ENCODE data around the gene SPATA1. TPM values are rescaled to one million over a fixed set of nuclear protein-coding genes. Genes with fewer than 3 reads are reported as not detected.

SPATA1 gene
- total and polyA plus RNA-seq, 9 of the 15 experiments (the other 6 are each of a cell fraction or from before 2014, with no cell fraction given) = 0.79 to 2.9 (median 1.5) TPM

GRCh38 chr1:84481317-84481716 is 24.9 kb upstream of the SPATA1 start (continued):
- TF ChIP-seq, protein P1, sequence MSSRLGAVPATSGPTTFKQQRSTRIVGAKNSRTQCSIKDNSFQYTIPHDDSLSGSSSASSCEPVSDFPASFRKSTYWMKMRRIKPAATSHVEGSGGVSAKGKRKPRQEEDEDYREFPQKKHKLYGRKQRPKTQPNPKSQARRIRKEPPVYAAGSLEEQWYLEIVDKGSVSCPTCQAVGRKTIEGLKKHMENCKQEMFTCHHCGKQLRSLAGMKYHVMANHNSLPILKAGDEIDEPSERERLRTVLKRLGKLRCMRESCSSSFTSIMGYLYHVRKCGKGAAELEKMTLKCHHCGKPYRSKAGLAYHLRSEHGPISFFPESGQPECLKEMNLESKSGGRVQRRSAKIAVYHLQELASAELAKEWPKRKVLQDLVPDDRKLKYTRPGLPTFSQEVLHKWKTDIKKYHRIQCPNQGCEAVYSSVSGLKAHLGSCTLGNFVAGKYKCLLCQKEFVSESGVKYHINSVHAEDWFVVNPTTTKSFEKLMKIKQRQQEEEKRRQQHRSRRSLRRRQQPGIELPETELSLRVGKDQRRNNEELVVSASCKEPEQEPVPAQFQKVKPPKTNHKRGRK (tag; IDR thresholded peaks at IDR 0.05) = no peak
- TF ChIP-seq ZFP91 (CRISPR knock-in tag; IDR thresholded peaks at IDR 0.05) (no peak), HMGN3 (IDR thresholded peaks at IDR 0.05; ENCODE audit: borderline replicate concordance, extremely low read depth, insufficient read length, low read depth, low read length) (no peak), ZEB2 (IDR thresholded peaks at IDR 0.05) (no peak), OTX1 (CRISPR knock-in tag; IDR thresholded peaks at IDR 0.05) (no peak), ZNF696 (CRISPR knock-in tag; conservative IDR thresholded peaks at IDR 0.05) (no peak), ELK3 (CRISPR knock-in tag; IDR thresholded peaks at IDR 0.05) (no peak), FOXM1 (IDR thresholded peaks at IDR 0.05; ENCODE audit: low read depth) (no peak), FOXM1 (CRISPR knock-in tag; IDR thresholded peaks at IDR 0.05; ENCODE audit: low read depth) (no peak), ZNF347 (CRISPR knock-in tag; IDR thresholded peaks at IDR 0.05; ENCODE audit: low read depth) (no peak), KLF6 (CRISPR knock-in tag; IDR thresholded peaks at IDR 0.05; ENCODE audit: borderline replicate concordance) (no peak), ERF (CRISPR knock-in tag; IDR thresholded peaks at IDR 0.05) (no peak), SIN3B (IDR thresholded peaks at IDR 0.05; ENCODE audit: low read depth) (no peak), TAL1 (IDR thresholded peaks at IDR 0.05) (peak; percentile 78), FOSL1 (tag; conservative IDR thresholded peaks at IDR 0.05) (no peak), STAT5A (IDR thresholded peaks at IDR 0.05; ENCODE audit: borderline replicate concordance, low read length) (peak; percentile 42; the same call in 1 of the 2 replicates), TRIM24 (IDR thresholded peaks at IDR 0.05) (0 out of 4 replicates have a peak, but pooled peaks of 1 of the 2 experiments have one; percentile 17), HDAC1 (IDR thresholded peaks at IDR 0.05) (peak in 1 of 2 experiments; percentile 77; a peak in 2 of 4 replicates)
- TF ChIP-seq, protein P2, sequence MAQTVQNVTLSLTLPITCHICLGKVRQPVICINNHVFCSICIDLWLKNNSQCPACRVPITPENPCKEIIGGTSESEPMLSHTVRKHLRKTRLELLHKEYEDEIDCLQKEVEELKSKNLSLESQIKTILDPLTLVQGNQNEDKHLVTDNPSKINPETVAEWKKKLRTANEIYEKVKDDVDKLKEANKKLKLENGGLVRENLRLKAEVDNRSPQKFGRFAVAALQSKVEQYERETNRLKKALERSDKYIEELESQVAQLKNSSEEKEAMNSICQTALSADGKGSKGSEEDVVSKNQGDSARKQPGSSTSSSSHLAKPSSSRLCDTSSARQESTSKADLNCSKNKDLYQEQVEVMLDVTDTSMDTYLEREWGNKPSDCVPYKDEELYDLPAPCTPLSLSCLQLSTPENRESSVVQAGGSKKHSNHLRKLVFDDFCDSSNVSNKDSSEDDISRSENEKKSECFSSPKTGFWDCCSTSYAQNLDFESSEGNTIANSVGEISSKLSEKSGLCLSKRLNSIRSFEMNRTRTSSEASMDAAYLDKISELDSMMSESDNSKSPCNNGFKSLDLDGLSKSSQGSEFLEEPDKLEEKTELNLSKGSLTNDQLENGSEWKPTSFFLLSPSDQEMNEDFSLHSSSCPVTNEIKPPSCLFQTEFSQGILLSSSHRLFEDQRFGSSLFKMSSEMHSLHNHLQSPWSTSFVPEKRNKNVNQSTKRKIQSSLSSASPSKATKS (CRISPR knock-in tag; IDR thresholded peaks at IDR 0.05) = no peak
- TF ChIP-seq, protein P3, sequence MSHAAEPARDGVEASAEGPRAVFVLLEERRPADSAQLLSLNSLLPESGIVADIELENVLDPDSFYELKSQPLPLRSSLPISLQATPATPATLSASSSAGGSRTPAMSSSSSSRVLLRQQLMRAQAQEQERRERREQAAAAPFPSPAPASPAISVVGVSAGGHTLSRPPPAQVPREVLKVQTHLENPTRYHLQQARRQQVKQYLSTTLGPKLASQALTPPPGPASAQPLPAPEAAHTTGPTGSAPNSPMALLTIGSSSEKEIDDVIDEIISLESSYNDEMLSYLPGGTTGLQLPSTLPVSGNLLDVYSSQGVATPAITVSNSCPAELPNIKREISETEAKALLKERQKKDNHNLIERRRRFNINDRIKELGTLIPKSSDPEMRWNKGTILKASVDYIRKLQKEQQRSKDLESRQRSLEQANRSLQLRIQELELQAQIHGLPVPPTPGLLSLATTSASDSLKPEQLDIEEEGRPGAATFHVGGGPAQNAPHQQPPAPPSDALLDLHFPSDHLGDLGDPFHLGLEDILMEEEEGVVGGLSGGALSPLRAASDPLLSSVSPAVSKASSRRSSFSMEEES (CRISPR knock-in tag; IDR thresholded peaks at IDR 0.05) = no peak
- TF ChIP-seq, protein P4, sequence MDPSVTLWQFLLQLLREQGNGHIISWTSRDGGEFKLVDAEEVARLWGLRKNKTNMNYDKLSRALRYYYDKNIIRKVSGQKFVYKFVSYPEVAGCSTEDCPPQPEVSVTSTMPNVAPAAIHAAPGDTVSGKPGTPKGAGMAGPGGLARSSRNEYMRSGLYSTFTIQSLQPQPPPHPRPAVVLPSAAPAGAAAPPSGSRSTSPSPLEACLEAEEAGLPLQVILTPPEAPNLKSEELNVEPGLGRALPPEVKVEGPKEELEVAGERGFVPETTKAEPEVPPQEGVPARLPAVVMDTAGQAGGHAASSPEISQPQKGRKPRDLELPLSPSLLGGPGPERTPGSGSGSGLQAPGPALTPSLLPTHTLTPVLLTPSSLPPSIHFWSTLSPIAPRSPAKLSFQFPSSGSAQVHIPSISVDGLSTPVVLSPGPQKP (CRISPR knock-in tag; IDR thresholded peaks at IDR 0.05) = no peak
